K562 (cell line): ENCODE results near the gene CBX2. TPM values are rescaled to one million over a fixed set of nuclear protein-coding genes. Genes with fewer than 3 reads are reported as not detected.
A peak's percentile ranks its signal among the peaks of the same experiment; 100 is the strongest.

ENCODE experiments used
- ATF2 ChIP-seq: sonication (generic); formaldehyde crosslinking; IDR thresholded peaks from 2 replicates; pipeline ENCODE4 v1.8.1; 2022; ENCODE audit warnings: missing genetic modification reagents
- ATF4 ChIP-seq: fragments of 450-650 bp; formaldehyde crosslinking; IDR thresholded peaks from 2 replicates; pipeline ENCODE4 v1.4.0; 2022; ENCODE audit warnings: mild to moderate bottlenecking, moderate library complexity
- CREBBP ChIP-seq: IDR thresholded peaks from one replicate; pipeline ENCODE4 v1.6.1; 2012; ENCODE audit warnings: low read depth, mild to moderate bottlenecking, control low read depth, inconsistent platforms, low read length
- GABPA ChIP-seq: fragments of 200-800 bp; sonication (Bioruptor generic); conservative IDR thresholded peaks from 2 replicates; pipeline ENCODE4 v1.6.1; 2016; ENCODE audit warnings: low read depth, missing genetic modification characterization, missing compliant biosample characterization
- L3MBTL2 ChIP-seq: fragments of 450-650 bp; IDR thresholded peaks from 2 replicates; pipeline ENCODE4 v1.6.1; 2016; ENCODE audit warnings: mild to moderate bottlenecking, moderate library complexity
- MXD1 ChIP-seq: fragments of 250-450 bp; sonication (Bioruptor Pico); IDR thresholded peaks from 2 replicates; pipeline ENCODE4 v1.8.0; 2021; ENCODE audit warnings: borderline replicate concordance, mild to moderate bottlenecking, moderate library complexity; ENCODE audit not compliant: poor library complexity, severe bottlenecking
- SLC30A9 ChIP-seq: fragments of 250-450 bp; sonication (Bioruptor Pico); IDR thresholded peaks from 2 replicates; pipeline ENCODE4 v1.8.0; 2022; ENCODE audit warnings: mild to moderate bottlenecking, moderate library complexity
- SMC3 ChIP-seq: conservative IDR thresholded peaks from 2 replicates; pipeline ENCODE4 v1.6.1; 2011; ENCODE audit warnings: low read depth, low read length, improper control_type of control experiment; ENCODE audit not compliant: insufficient read depth
- TAF1 ChIP-seq: IDR thresholded peaks from 2 replicates; pipeline ENCODE4 v1.6.1; 2011; ENCODE audit warnings: mild to moderate bottlenecking, low read length, moderate library complexity; ENCODE audit not compliant: insufficient read depth, control insufficient read depth, severe bottlenecking; ENCODE audit errors: extremely low read depth
- ZBTB11 ChIP-seq, 3 experiments: fragments of 200-800 bp in 1 of 3; fragments of 250-450 bp in 1 of 3; fragments of 450-650 bp in 1 of 3; sonication (Bioruptor Pico) in 1 of 3; sonication (Bioruptor generic) in 1 of 3; formaldehyde crosslinking in 1 of 3; IDR thresholded peaks; 2 replicates each; pipeline versions ENCODE4 v1.6.1 to v1.8.0; 2016 to 2022; ENCODE audit warnings: mild to moderate bottlenecking in 2 of 3, missing genetic modification characterization in 2 of 3, missing compliant biosample characterization in 1 of 3, moderate library complexity in 1 of 3
- ZNF232 ChIP-seq: sonication (generic); formaldehyde crosslinking; IDR thresholded peaks from 2 replicates; pipeline ENCODE4 v1.8.0; 2022; ENCODE audit warnings: mild to moderate bottlenecking, missing genetic modification reagents
- ZNF3 ChIP-seq: fragments of 250-450 bp; sonication (Bioruptor Pico); IDR thresholded peaks from 2 replicates; pipeline ENCODE4 v1.5.0; 2021; ENCODE audit warnings: mild to moderate bottlenecking, moderate library complexity
- ZNF41 ChIP-seq: fragments of 250-450 bp; sonication (Bioruptor Pico); conservative IDR thresholded peaks from 2 replicates; pipeline ENCODE4 v1.4.0; 2020; ENCODE audit warnings: mild to moderate bottlenecking
- ZNF583 ChIP-seq: fragments of 250-450 bp; sonication (Bioruptor Pico); IDR thresholded peaks from 2 replicates; pipeline ENCODE4 v1.4.0; 2020
- ZNF639 ChIP-seq, 2 experiments: fragments of 200-800 bp in 1 of 2; sonication (Bioruptor generic) in 1 of 2; sonication (generic) in 1 of 2; formaldehyde crosslinking in 1 of 2; IDR thresholded peaks in 1 of 2; conservative IDR thresholded peaks in 1 of 2; 2 replicates each; pipeline versions ENCODE4 v1.5.0 to v1.6.1; 2016 to 2020; ENCODE audit warnings: missing compliant biosample characterization in 1 of 2, missing genetic modification characterization in 1 of 2, missing genetic modification reagents in 1 of 2
- ZNF778 ChIP-seq: fragments of 450-650 bp; formaldehyde crosslinking; IDR thresholded peaks from 2 replicates; pipeline ENCODE4 v1.4.0; 2020; ENCODE audit warnings: mild to moderate bottlenecking, moderate library complexity
- polyA plus RNA-seq, 8 experiments: library from polyadenylated mRNA; depleted of rRNA in 4 of 8; stranded (reverse) in 5 of 8; unstranded in 3 of 8; fragments of >200 nt; fragmentation: Nextera tagmentation in 2 of 8; fragmentation: Illumina TruSeq in 1 of 8; extraction: Ambion mirVana in 2 of 8; extraction: Trizol in 1 of 8; gene quantifications; 2 replicates each; pipeline versions ENCODE4 v1.2.1 to v1.2.3, GENCODE V29; 2011 to 2014; ENCODE audit warnings: inconsistent platforms in 1 of 8, missing spikeins in 1 of 8
- total RNA-seq, 7 experiments: library from RNA; depleted of rRNA in 6 of 7; stranded (reverse); fragments of >200 nt in 6 of 7; fragmentation: Illumina TruSeq in 2 of 7; extraction: Trizol in 2 of 7; gene quantifications; 2 replicates each; pipeline versions ENCODE4 v1.2.1 to v1.2.3, GENCODE V29; 2011 to 2021; ENCODE audit warnings: low replicate concordance in 1 of 7

CBX2 gene
- total and polyA plus RNA-seq, 9 of the 15 experiments (the other 6 are each of a cell fraction or from before 2014, with no cell fraction given): 0.66 to 26.9 (median 13.9) TPM

- 0 out of 2 replicates have a peak, but pooled peaks have one; percentile 23 for TF ChIP-seq GABPA
- no peak for TF ChIP-seq SLC30A9 (CRISPR knock-in tag)
- no peak for TF ChIP-seq SMC3
- TF ChIP-seq ZNF3 (CRISPR knock-in tag): no peak
- TF ChIP-seq ATF4 (CRISPR knock-in tag): no peak
- peak; percentile 56 for TF ChIP-seq L3MBTL2
- TF ChIP-seq MXD1 (CRISPR knock-in tag): no peak
- TF ChIP-seq ATF2 (CRISPR knock-in tag): no peak
- TF ChIP-seq ZBTB11 (CRISPR knock-in tag; IDR thresholded peaks at IDR 0.05): peak in 1 of 3 experiments; percentile 33; a peak in 1 of 6 replicates
- no peak for TF ChIP-seq ZNF41 (CRISPR knock-in tag)
- no peak for TF ChIP-seq CREBBP
- no peak for TF ChIP-seq ZNF583 (CRISPR knock-in tag)
- TF ChIP-seq ZNF778 (CRISPR knock-in tag): no peak
- peak; percentile 46 for TF ChIP-seq TAF1
- TF ChIP-seq ZNF639 (CRISPR knock-in tag; conservative IDR thresholded peaks at IDR 0.05 in 1 of 2, IDR thresholded peaks at IDR 0.05 in 1 of 2): peak in 1 of 2 experiments; percentile 98; a peak in 2 of 4 replicates
- no peak for TF ChIP-seq ZNF232 (CRISPR knock-in tag)
Measured at GRCh38 chr17:79813297-79814126, 35.6 kb downstream of the CBX2 start (continued).
